Neural cell (in vitro differentiated cells): ENCODE results near the gene KIF13A. TPM values are rescaled to one million over a fixed set of nuclear protein-coding genes. Genes with fewer than 3 reads are reported as not detected.

ENCODE experiments used
- H2AFZ ChIP-seq: fragments of 200-600, 300-800 bp; sonication (generic), shearing (Covaris generic); 2 replicates; pipeline ENCODE4 v1.6.0; 2014; ENCODE audit warnings: low read depth, mild to moderate bottlenecking, antibody characterized with exemption, low read length, moderate library complexity
- H3F3A ChIP-seq: fragments of 200-600 bp; shearing (Covaris generic); 2 replicates; pipeline ENCODE4 v1.6.1; 2016; ENCODE audit warnings: mild to moderate bottlenecking, moderate library complexity, mixed read lengths, antibody characterized with exemption, low read length; ENCODE audit not compliant: insufficient read depth, poor library complexity, severe bottlenecking
- H3K27ac ChIP-seq: fragments of 200-600, 300-800 bp; sonication (generic), shearing (Covaris generic); 2 replicates; pipeline ENCODE4 v1.5.1; 2014; ENCODE audit warnings: mild to moderate bottlenecking, low read length, moderate library complexity
- H3K27me3 ChIP-seq: fragments of 300-800, 200-600 bp; sonication (generic), shearing (Covaris generic); 2 replicates; pipeline ENCODE4 v1.6.0; 2014; ENCODE audit warnings: mild to moderate bottlenecking, low read depth, low read length, moderate library complexity; ENCODE audit not compliant: insufficient read depth
- H3K36me3 ChIP-seq: fragments of 300-800, 200-600 bp; sonication (generic), shearing (Covaris generic); 2 replicates; pipeline ENCODE4 v1.5.1; 2014; ENCODE audit warnings: mild to moderate bottlenecking, antibody characterized with exemption, low read length, moderate library complexity; ENCODE audit not compliant: insufficient read depth
- H3K4me2 ChIP-seq: fragments of 300-800, 200-600 bp; sonication (generic), shearing (Covaris generic); 2 replicates; pipeline ENCODE4 v1.6.0; 2014; ENCODE audit warnings: mild to moderate bottlenecking, low read length
- H3K4me3 ChIP-seq: fragments of 300-800, 200-600 bp; sonication (generic), shearing (Covaris generic); 2 replicates; pipeline ENCODE4 v1.5.1; 2014; ENCODE audit warnings: mild to moderate bottlenecking, low read length, moderate library complexity
- H3K79me2 ChIP-seq: fragments of 200-600 bp; shearing (Covaris generic); replicated peaks from 2 replicates; pipeline ENCODE4 v1.6.0; 2014; ENCODE audit warnings: mild to moderate bottlenecking, low read length, moderate library complexity; ENCODE audit not compliant: insufficient read depth
- H3K9ac ChIP-seq: fragments of 300-800, 200-600 bp; sonication (generic), shearing (Covaris generic); 2 replicates; pipeline ENCODE4 v1.6.1; 2016; ENCODE audit warnings: mild to moderate bottlenecking, low read length, mixed read lengths
- H3K9me2 ChIP-seq: fragments of 200-600 bp; shearing (Covaris generic); 2 replicates; pipeline ENCODE4 v1.6.1; 2016; ENCODE audit warnings: mild to moderate bottlenecking, low read length, mixed read lengths; ENCODE audit not compliant: insufficient read depth
- H3K9me3 ChIP-seq: fragments of 200-600, 300-800 bp; sonication (generic), shearing (Covaris generic); 2 replicates; pipeline ENCODE4 v1.6.1; 2016; ENCODE audit warnings: mild to moderate bottlenecking, mixed run types, low read length, moderate library complexity, mixed read lengths
- H4K20me1 ChIP-seq: fragments of 200-600 bp; shearing (Covaris generic); 2 replicates; pipeline ENCODE4 v1.6.1; 2016; ENCODE audit warnings: mild to moderate bottlenecking, mixed run types; ENCODE audit not compliant: insufficient read depth
- CTCF ChIP-seq: fragments of 450-650 bp; IDR thresholded peaks from 2 replicates; pipeline ENCODE4 v1.5.1; 2014; ENCODE audit warnings: antibody characterized with exemption, mild to moderate bottlenecking, moderate library complexity; ENCODE audit not compliant: poor library complexity, severe bottlenecking
- EP300 ChIP-seq: fragments of 450-650 bp; conservative IDR thresholded peaks from 2 replicates; pipeline ENCODE4 v1.6.1; 2014; ENCODE audit warnings: antibody characterized with exemption, mild to moderate bottlenecking, moderate library complexity; ENCODE audit not compliant: poor library complexity, severe bottlenecking
- EZH2 ChIP-seq: fragments of 200-600, 300-800 bp; shearing (Covaris generic), sonication (generic); IDR thresholded peaks from 2 replicates; pipeline ENCODE4 v1.6.1; 2014; ENCODE audit warnings: antibody characterized with exemption, low read length, borderline replicate concordance, mild to moderate bottlenecking; ENCODE audit not compliant: insufficient read depth, poor library complexity, severe bottlenecking
- MXI1 ChIP-seq: fragments of 450-650 bp; conservative IDR thresholded peaks from 2 replicates; pipeline ENCODE4 v1.6.1; 2014; ENCODE audit warnings: antibody characterized with exemption, mild to moderate bottlenecking; ENCODE audit not compliant: poor library complexity, severe bottlenecking
- POLR2AphosphoS5 ChIP-seq: IDR thresholded peaks from 2 replicates; pipeline ENCODE4 v1.6.1; 2012
- RAD21 ChIP-seq: fragments of 450-650 bp; conservative IDR thresholded peaks from 2 replicates; pipeline ENCODE4 v1.6.1; 2014; ENCODE audit warnings: antibody characterized with exemption, mild to moderate bottlenecking, moderate library complexity
- SMC3 ChIP-seq: fragments of 450-650 bp; conservative IDR thresholded peaks from 2 replicates; pipeline ENCODE4 v1.6.1; 2014; ENCODE audit warnings: antibody characterized with exemption, mild to moderate bottlenecking, moderate library complexity; ENCODE audit not compliant: poor library complexity
- TAF1 ChIP-seq: IDR thresholded peaks from 2 replicates; pipeline ENCODE4 v1.6.1; 2012; ENCODE audit warnings: low read depth
- polyA plus RNA-seq: library from polyadenylated mRNA; depleted of rRNA; stranded (reverse); fragments of >200 nt; gene quantifications from 2 replicates; pipeline ENCODE4 v1.2.3, GENCODE V29; 2014
- TF ChIP-seq, protein P1 (sequence below): IDR thresholded peaks from 2 replicates; pipeline ENCODE4 v1.6.1; 2012; ENCODE audit warnings: borderline replicate concordance

Gene KIF13A
- polyA plus RNA-seq, 1 donor from 2014 or later: 9.4 TPM

GRCh38 chr6:17790489-17790888 is 196.9 kb downstream of the KIF13A start:
- no peak overlapping the region for H3K4me2 ChIP-seq
- H2AFZ ChIP-seq: no peak overlapping the region
- no peaks in the 10 kb centered on the region for H3K9me3 ChIP-seq
- no peaks in the 10 kb centered on the region for H3K27me3 ChIP-seq
- H3K9me2 ChIP-seq: no peaks in the 10 kb centered on the region
- H3F3A ChIP-seq: no peaks in the 10 kb centered on the region
- no peaks in the 10 kb centered on the region for H3K36me3 ChIP-seq
- TF ChIP-seq, protein P1, sequence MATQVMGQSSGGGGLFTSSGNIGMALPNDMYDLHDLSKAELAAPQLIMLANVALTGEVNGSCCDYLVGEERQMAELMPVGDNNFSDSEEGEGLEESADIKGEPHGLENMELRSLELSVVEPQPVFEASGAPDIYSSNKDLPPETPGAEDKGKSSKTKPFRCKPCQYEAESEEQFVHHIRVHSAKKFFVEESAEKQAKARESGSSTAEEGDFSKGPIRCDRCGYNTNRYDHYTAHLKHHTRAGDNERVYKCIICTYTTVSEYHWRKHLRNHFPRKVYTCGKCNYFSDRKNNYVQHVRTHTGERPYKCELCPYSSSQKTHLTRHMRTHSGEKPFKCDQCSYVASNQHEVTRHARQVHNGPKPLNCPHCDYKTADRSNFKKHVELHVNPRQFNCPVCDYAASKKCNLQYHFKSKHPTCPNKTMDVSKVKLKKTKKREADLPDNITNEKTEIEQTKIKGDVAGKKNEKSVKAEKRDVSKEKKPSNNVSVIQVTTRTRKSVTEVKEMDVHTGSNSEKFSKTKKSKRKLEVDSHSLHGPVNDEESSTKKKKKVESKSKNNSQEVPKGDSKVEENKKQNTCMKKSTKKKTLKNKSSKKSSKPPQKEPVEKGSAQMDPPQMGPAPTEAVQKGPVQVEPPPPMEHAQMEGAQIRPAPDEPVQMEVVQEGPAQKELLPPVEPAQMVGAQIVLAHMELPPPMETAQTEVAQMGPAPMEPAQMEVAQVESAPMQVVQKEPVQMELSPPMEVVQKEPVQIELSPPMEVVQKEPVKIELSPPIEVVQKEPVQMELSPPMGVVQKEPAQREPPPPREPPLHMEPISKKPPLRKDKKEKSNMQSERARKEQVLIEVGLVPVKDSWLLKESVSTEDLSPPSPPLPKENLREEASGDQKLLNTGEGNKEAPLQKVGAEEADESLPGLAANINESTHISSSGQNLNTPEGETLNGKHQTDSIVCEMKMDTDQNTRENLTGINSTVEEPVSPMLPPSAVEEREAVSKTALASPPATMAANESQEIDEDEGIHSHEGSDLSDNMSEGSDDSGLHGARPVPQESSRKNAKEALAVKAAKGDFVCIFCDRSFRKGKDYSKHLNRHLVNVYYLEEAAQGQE: no peak
- TF ChIP-seq SMC3: no peak
- no peak for TF ChIP-seq POLR2AphosphoS5
- TF ChIP-seq EP300: no peak
- no peak for TF ChIP-seq RAD21
- no peak for TF ChIP-seq TAF1
- TF ChIP-seq CTCF: no peak
- no peak for TF ChIP-seq EZH2
- no peak for TF ChIP-seq MXI1
- no peak overlapping the region for H3K4me3 ChIP-seq
- H3K27ac ChIP-seq: no peak overlapping the region
- no peaks in the 10 kb centered on the region for H3K79me2 ChIP-seq
- H4K20me1 ChIP-seq: no peaks in the 10 kb centered on the region
- no peak overlapping the region for H3K9ac ChIP-seq

DNA sequence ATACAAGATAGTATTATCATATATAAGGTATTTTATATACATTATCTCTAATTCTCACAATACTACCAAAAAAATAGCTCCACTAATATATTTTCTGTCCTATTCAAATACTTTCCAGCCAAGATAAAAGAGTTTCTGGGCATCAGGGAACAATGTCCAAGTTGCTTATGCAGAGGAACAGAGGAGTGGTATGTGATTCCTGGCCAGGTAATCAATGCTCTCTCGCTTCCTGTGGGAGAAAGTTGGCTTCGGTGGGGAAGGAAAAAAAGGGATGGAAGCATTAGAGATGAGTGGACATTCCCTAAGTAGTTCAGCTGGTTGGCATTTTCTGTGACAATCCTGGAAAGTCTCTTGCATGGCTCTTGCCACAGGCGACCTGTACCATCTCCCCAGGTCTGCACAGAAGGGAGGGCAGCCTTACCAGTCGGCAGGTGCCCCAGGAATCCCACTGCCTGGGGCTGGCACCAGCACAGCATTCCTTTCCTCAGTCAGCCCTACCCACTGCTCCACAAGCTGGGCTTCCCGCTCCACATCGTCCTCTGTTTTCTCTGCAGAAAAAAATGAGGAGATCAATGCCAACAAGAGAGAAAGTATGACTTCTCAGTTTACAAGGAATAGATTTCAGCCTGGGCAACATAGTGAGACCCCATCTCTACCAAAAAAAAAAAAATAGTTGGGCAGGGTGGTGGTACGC is 202.2 kb downstream of the KIF13A start:
- H2AFZ ChIP-seq: no peak overlapping the region
- H3K4me2 ChIP-seq: no peak overlapping the region
- H3K9ac ChIP-seq: no peak overlapping the region
- no peaks in the 10 kb centered on the region for H3K9me2 ChIP-seq
- H3K27me3 ChIP-seq: no peaks in the 10 kb centered on the region
- no peaks in the 10 kb centered on the region for H3F3A ChIP-seq
- TF ChIP-seq EP300 (no peak), MXI1 (no peak), POLR2AphosphoS5 (no peak), CTCF (no peak), TAF1 (no peak), SMC3 (no peak), RAD21 (no peak), EZH2 (no peak)
- TF ChIP-seq, protein P1: no peak
- H3K27ac ChIP-seq: no peak overlapping the region
- H3K4me3 ChIP-seq: no peak overlapping the region
- no peaks in the 10 kb centered on the region for H3K79me2 ChIP-seq
- no peaks in the 10 kb centered on the region for H3K36me3 ChIP-seq
- no peaks in the 10 kb centered on the region for H3K9me3 ChIP-seq
- no peaks in the 10 kb centered on the region for H4K20me1 ChIP-seq
